ENCODE results near the gene SLC35B1. TPM values are rescaled to one million over a fixed set of nuclear protein-coding genes. Genes with fewer than 3 reads are reported as not detected.
"Not testable (repeated sequence)": the region's sequence is repeated elsewhere in the genome, so short reads cannot be mapped to it uniquely, and the experiment has no call there.

SLC35B1 gene
- polyA plus RNA-seq, 1 experiment: 116 TPM

DNA sequence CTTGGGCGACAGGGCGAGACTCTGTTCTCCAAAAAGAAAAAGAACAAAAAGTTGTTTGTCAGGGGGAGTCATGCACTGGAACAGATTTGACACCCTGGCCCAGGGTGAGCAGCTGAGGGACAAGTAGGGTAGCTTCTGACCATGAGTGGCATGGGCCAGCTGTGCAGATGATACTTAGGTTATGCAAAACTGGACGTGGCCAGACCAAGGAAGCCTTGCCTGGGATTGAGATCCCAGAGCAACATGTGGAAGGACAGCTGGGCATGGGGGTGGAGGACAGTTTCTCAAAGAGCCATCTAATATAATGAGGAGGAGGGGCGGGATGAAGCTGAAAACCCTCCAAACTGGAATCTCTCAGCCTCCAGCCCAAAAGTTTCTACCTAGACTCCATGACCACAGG is 19.6 kb upstream of the SLC35B1 start:
- no peaks in the 10 kb centered on the region for H3K27me3 ChIP-seq (ENCODE audit: control insufficient read depth, insufficient read depth, low read length)
- TF ChIP-seq, protein P1, sequence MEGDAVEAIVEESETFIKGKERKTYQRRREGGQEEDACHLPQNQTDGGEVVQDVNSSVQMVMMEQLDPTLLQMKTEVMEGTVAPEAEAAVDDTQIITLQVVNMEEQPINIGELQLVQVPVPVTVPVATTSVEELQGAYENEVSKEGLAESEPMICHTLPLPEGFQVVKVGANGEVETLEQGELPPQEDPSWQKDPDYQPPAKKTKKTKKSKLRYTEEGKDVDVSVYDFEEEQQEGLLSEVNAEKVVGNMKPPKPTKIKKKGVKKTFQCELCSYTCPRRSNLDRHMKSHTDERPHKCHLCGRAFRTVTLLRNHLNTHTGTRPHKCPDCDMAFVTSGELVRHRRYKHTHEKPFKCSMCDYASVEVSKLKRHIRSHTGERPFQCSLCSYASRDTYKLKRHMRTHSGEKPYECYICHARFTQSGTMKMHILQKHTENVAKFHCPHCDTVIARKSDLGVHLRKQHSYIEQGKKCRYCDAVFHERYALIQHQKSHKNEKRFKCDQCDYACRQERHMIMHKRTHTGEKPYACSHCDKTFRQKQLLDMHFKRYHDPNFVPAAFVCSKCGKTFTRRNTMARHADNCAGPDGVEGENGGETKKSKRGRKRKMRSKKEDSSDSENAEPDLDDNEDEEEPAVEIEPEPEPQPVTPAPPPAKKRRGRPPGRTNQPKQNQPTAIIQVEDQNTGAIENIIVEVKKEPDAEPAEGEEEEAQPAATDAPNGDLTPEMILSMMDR (IDR thresholded peaks at IDR 0.05; ENCODE audit: insufficient read depth, low read depth, low read length): no peak
- no peak for DNase-seq (ENCODE audit: low read depth)
- no peaks in the 10 kb centered on the region for H3K36me3 ChIP-seq (ENCODE audit: control insufficient read depth, insufficient read depth, low read length)
- ChIA-PET POLR2A (no interaction called here), CTCF (interaction anchor here (0.6 to 1.0 kb wide), 2 partner anchors 19 to 269 kb away, joined by 3 to 4 read pairs; partner anchors contain the start of gene SLC35B1)
- no peak overlapping the region for H3K4me3 ChIP-seq (ENCODE audit: low read depth, low read length)

DNA sequence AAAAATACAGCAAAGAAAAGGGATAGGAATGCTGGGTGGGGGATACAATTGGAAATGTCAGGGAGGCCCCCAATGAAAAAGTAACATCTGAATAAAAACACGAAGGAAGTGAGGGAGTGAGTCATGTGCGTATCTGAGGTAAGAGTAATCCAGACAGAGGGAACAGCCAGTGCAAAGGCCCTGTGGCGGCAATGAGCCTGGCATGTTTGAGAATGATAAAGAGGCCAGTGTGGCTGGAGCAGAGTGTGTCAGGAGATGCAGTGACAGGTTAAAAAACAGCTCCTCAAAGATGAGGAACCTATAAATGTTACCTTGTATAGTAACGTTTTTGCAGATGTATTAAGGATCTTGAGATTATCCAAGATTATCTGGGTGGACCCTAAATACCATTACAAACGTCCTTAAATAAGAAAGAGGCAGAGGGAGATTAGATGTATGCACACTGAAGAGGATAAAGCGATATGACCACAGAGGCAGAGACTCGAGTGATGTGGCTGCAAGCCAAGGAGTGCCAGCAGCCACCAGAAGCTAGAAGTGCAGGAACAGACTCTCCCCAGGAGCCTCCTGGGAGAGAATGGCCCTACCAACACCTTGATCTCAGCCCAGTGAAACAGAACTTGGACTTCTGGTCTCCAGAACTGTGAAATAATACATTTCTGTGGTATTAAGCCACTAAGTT is 17.8 kb upstream of the SLC35B1 start:
- no peaks in the 10 kb centered on the region for H3K36me3 ChIP-seq (ENCODE audit: control insufficient read depth, insufficient read depth, low read length)
- CTCF ChIA-PET: no interaction called here
- POLR2A ChIA-PET: no interaction called here
- no peaks in the 10 kb centered on the region for H3K27me3 ChIP-seq (ENCODE audit: control insufficient read depth, insufficient read depth, low read length)
- no peak overlapping the region for H3K4me3 ChIP-seq (ENCODE audit: low read depth, low read length)
- TF ChIP-seq, protein P1 (IDR thresholded peaks at IDR 0.05; ENCODE audit: insufficient read depth, low read depth, low read length): no peak
- no peak for DNase-seq (ENCODE audit: low read depth)

DNA sequence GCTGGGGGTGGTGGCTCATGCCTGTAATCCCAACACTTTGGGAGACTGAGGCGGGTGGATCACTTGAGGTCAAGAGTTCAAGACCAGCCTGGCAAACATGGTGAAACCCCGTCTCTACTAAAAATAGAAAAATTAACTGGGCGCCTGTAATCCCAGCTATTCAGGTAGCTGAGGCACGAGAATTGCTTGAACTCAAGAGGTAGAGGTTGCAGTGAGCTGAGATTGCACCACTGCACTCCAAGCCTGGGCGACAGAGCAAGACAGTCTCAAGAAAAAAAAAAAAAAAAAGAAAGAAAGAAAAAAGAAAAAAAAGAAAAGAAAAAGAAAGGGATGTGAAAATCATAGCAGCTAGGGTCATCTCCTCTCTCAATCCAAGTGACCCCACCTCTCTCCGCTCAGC is 16.8 kb upstream of the SLC35B1 start:
- H3K27me3 ChIP-seq (ENCODE audit: control insufficient read depth, insufficient read depth, low read length); H3K4me3 ChIP-seq (ENCODE audit: low read depth, low read length); DNase-seq (ENCODE audit: low read depth); POLR2A ChIA-PET; H3K36me3 ChIP-seq (ENCODE audit: control insufficient read depth, insufficient read depth, low read length): not testable (repeated sequence)
- CTCF ChIA-PET: interaction anchor here (0.5 to 1.7 kb wide), 2 partner anchors 17 to 28 kb away, joined by 3 to 5 read pairs; partner anchors contain the start of gene SLC35B1

DNA sequence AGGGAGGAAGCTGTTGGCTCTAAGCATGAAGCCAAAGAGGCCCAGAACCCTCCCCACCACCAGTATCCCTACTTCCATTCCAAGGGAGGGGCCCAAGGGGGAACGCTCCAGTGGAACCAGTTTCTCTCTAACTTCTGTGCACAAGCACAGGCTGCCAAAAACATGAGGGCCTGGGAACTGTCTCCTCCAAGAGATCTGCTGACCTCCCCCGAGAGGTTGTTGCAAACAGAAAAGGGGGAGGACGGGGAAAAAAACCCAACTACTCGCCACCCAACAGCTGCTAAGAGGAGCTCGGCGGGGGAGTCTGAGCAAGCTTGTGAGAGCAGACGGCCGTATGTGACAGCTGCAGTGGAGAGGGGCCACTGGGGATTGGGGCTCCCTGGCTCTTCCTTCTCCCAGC is 15.7 kb upstream of the SLC35B1 start:
- ChIA-PET CTCF (interaction anchor here (1.7 kb wide), 1 partner anchor 15 kb away, joined by 5 read pairs; the partner anchor contains the start of gene SLC35B1), POLR2A (no interaction called here)
- Histone ChIP-seq H3K27me3 (ENCODE audit: control insufficient read depth, insufficient read depth, low read length) (no peaks in the 10 kb centered on the region), H3K36me3 (ENCODE audit: control insufficient read depth, insufficient read depth, low read length) (peaks cover 2% of the 10 kb centered on the region), H3K4me3 (ENCODE audit: low read depth, low read length) (no peak overlapping the region)
- DNase-seq (ENCODE audit: low read depth): no peak
- TF ChIP-seq, protein P1 (IDR thresholded peaks at IDR 0.05; ENCODE audit: insufficient read depth, low read depth, low read length): no peak

DNA sequence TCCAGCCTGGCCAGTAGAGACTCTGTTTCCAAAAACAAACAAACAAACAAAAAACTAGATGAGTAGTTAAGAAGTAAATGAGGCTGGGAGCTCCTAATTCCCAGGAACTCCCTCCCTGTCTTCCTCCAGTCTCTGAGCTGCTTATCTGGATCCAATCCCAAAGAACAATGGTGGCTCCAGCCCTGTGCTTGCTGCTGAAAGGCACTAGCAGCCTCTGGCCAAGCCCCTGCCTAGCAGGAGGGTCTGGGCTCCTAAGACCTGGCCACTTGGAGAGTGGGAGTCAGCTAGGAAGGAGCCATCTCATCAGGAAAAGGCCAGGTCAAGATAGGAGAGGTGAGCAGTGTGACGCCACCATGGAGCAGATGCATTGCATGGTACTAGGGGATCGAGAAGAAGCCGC is 14.3 kb upstream of the SLC35B1 start:
- H3K4me3 ChIP-seq (ENCODE audit: low read depth, low read length): no peak overlapping the region
- TF ChIP-seq, protein P1 (IDR thresholded peaks at IDR 0.05; ENCODE audit: insufficient read depth, low read depth, low read length): no peak
- ChIA-PET POLR2A (no interaction called here), CTCF (no interaction called here)
- H3K36me3 ChIP-seq (ENCODE audit: control insufficient read depth, insufficient read depth, low read length): peaks cover 2% of the 10 kb centered on the region
- no peaks in the 10 kb centered on the region for H3K27me3 ChIP-seq (ENCODE audit: control insufficient read depth, insufficient read depth, low read length)
- no peak for DNase-seq (ENCODE audit: low read depth)
